Lung (tissue), 12 donors: ENCODE data around the gene TMBIM6. TPM values are rescaled to one million over a fixed set of nuclear protein-coding genes. Genes with fewer than 3 reads are reported as not detected.

Experiments used
- ATAC-seq: fragments of 200-7000 bp; cut with Tn5 transposase; one replicate; pipeline ENCODE4 v1.9.1; 2020; ENCODE audit warnings: moderate number of reproducible peaks; ENCODE audit not compliant: insufficient read depth, low FRiP score
- DNase-seq, 3 donors: peaks; one replicate each; pipeline ENCODE4 v3.0.0-alpha.2; 2013 to 2017
- H3K27ac ChIP-seq, 2 donors: one replicate each; pipeline ENCODE4 v1.5.1; 2013; ENCODE audit warnings: mild to moderate bottlenecking in 2 of 2, moderate library complexity in 2 of 2, control low read depth in 1 of 2, inconsistent platforms in 1 of 2, low read depth in 1 of 2, low read length in 1 of 2
- H3K27me3 ChIP-seq, 3 donors: one replicate each; pipeline ENCODE4 v1.5.1; 2013; ENCODE audit warnings: low read length in 2 of 3; ENCODE audit not compliant: control insufficient read depth in 3 of 3, insufficient read depth in 3 of 3
- H3K36me3 ChIP-seq, 4 donors: one replicate each; pipeline ENCODE4 v1.5.1; 2013; ENCODE audit warnings: low read length in 4 of 4, mild to moderate bottlenecking in 1 of 4, moderate library complexity in 1 of 4; ENCODE audit not compliant: control insufficient read depth in 4 of 4, insufficient read depth in 4 of 4
- H3K4me1 ChIP-seq, 5 donors: one replicate each; pipeline ENCODE4 v1.5.1; 2013; ENCODE audit warnings: low read length in 5 of 5, mild to moderate bottlenecking in 2 of 5, moderate library complexity in 1 of 5; ENCODE audit not compliant: control insufficient read depth in 5 of 5, insufficient read depth in 5 of 5
- H3K4me3 ChIP-seq: one replicate; pipeline ENCODE4 v1.5.1; 2013; ENCODE audit warnings: mild to moderate bottlenecking, control low read depth, moderate library complexity
- H3K9ac ChIP-seq, 2 donors: one replicate each; pipeline ENCODE4 v1.5.1; 2013; ENCODE audit warnings: low read length in 2 of 2, control low read depth in 1 of 2; ENCODE audit not compliant: insufficient read depth in 1 of 2
- H3K9me3 ChIP-seq, 4 donors: one replicate each; pipeline ENCODE4 v1.5.1; 2013; ENCODE audit warnings: low read length in 3 of 4, mild to moderate bottlenecking in 1 of 4, moderate library complexity in 1 of 4; ENCODE audit not compliant: control insufficient read depth in 4 of 4, insufficient read depth in 3 of 4
- CTCF ChIP-seq: IDR thresholded peaks from 2 replicates; pipeline ENCODE4 v1.5.1; 2012; ENCODE audit warnings: mild to moderate bottlenecking; ENCODE audit errors: control extremely low read depth, extremely low read depth
- WGBS, 2 donors: extraction: QIAGEN DNeasy Blood & Tissue Kit; methylation state at CpG; one replicate each; pipeline ENCODE4 v1.1.7; 2013; 5-methylcytosine and 5-hydroxymethylcytosine counted together
- polyA plus RNA-seq, 2 donors: library from polyadenylated mRNA; stranded (reverse); fragments of 200-250 nt; gene quantifications; one replicate each; pipeline ENCODE4 v1.2.1, GENCODE V29; 2013
- total RNA-seq, 2 donors: library from RNA; depleted of rRNA in 1 of 2; stranded (reverse); fragments of >200 nt in 1 of 2; gene quantifications; one replicate each; pipeline ENCODE4 v1.2.1, GENCODE V29; 2014 to 2021
- donor health status: control.
- donor health status: control.
- donor health status: Bipolar disorder and iron deficiency.
- donor health status: healthy.
- donor health status: DM: yes; HTN: yes; CAD: no.

TMBIM6 gene
- total and polyA plus RNA-seq, 4 donors: 231 to 661 (median 485) TPM

GRCh38 chr12:49794811-49795653 is 53.7 kb downstream of the TMBIM6 start:
- WGBS, 2 donors: 93 to 98% methylated on average over 32 of the region's 32 CpGs
- Histone ChIP-seq H3K27ac (no peak overlapping the region), H3K36me3 (peaks cover 8 to 61% (median 12%) of the 10 kb centered on the region in 4 donors), H3K9ac (no peak overlapping the region), H3K9me3 (no peaks in the 10 kb centered on the region), H3K27me3 (no peaks in the 10 kb centered on the region), H3K4me1 (peaks cover 0 to 6% (median 0%) of the 10 kb centered on the region in 5 donors), H3K4me3 (no peak overlapping the region)
- no peak for TF ChIP-seq CTCF
- ATAC-seq (no peak), DNase-seq (no peak)

GRCh38 chr12:49795654-49796105 is 54.3 kb downstream of the TMBIM6 start:
- H3K9me3 ChIP-seq: no peaks in the 10 kb centered on the region
- no peaks in the 10 kb centered on the region for H3K27me3 ChIP-seq
- H3K9ac ChIP-seq: no peak overlapping the region
- 93 to 95% methylated on average over 12 of the region's 12 CpGs for WGBS, 2 donors
- H3K36me3 ChIP-seq: peaks cover 8 to 64% (median 13%) of the 10 kb centered on the region in 4 donors
- ATAC-seq (no peak), DNase-seq (no peak)
- no peak overlapping the region for H3K4me3 ChIP-seq
- peaks cover 0 to 8% (median 0%) of the 10 kb centered on the region in 5 donors for H3K4me1 ChIP-seq
- no peak for TF ChIP-seq CTCF
- H3K27ac ChIP-seq: no peak overlapping the region

- 94 to 98% methylated on average over 12 of the region's 12 CpGs for WGBS, 2 donors
- Histone ChIP-seq H3K4me1 (peaks cover 0 to 12% (median 0%) of the 10 kb centered on the region in 5 donors), H3K9me3 (no peaks in the 10 kb centered on the region), H3K9ac (no peak overlapping the region), H3K27me3 (no peaks in the 10 kb centered on the region), H3K4me3 (no peak overlapping the region), H3K27ac (no peak overlapping the region), H3K36me3 (peaks cover 8 to 66% (median 16%) of the 10 kb centered on the region in 4 donors)
- ATAC-seq: no peak
- TF ChIP-seq CTCF: no peak
- DNase-seq: no peak
Observed at GRCh38 chr12:49796155-49796554, 54.8 kb downstream of the TMBIM6 start.
